Thoracic aorta (tissue), 2 donors: ENCODE results near the gene CENPP. TPM values are rescaled to one million over a fixed set of nuclear protein-coding genes. Genes with fewer than 3 reads are reported as not detected.

Experiments
- ATAC-seq: fragments of 150-250 bp; one replicate; pipeline ENCODE4 v1.8.0; 2017; ENCODE audit warnings: low read depth; ENCODE audit not compliant: insufficient number of reproducible peaks, low FRiP score
- DNase-seq: peaks from one replicate; pipeline ENCODE4 v3.0.0-alpha.2; 2020; ENCODE audit warnings: low spot score
- H3K27ac ChIP-seq, 2 donors: fragments of 200-600 bp; sonication (generic); 1 replicate in 1 of 2; 2 replicates in 1 of 2; pipeline ENCODE4 v1.5.1; 2016; ENCODE audit warnings: mild to moderate bottlenecking in 2 of 2, moderate library complexity in 2 of 2
- H3K27me3 ChIP-seq: fragments of 200-600 bp; sonication (generic); replicated peaks from 2 replicates; pipeline ENCODE4 v1.6.0; 2016; ENCODE audit warnings: mild to moderate bottlenecking; ENCODE audit not compliant: insufficient read depth
- H3K36me3 ChIP-seq: fragments of 200-600 bp; sonication (generic); one replicate; pipeline ENCODE4 v1.5.1; 2016
- H3K4me1 ChIP-seq, 2 donors: fragments of 200-600 bp; sonication (generic); 1 replicate in 1 of 2; 2 replicates in 1 of 2; pipeline versions ENCODE4 v1.5.1 to v1.6.0; 2016; ENCODE audit warnings: low read depth in 2 of 2, mild to moderate bottlenecking in 1 of 2; ENCODE audit not compliant: control insufficient read depth in 1 of 2
- H3K4me3 ChIP-seq: fragments of 200-600 bp; sonication (generic); 2 replicates; pipeline ENCODE4 v1.5.1; 2016; ENCODE audit warnings: mild to moderate bottlenecking
- H3K9me3 ChIP-seq: fragments of 200-600 bp; sonication (generic); 2 replicates; pipeline ENCODE4 v1.5.1; 2016
- total RNA-seq, 2 donors: library from RNA; depleted of rRNA; stranded (reverse); fragments of >200 nt; gene quantifications; one replicate each; pipeline versions ENCODE4 v1.1.0 to v1.2.3, GENCODE V29; 2016
- TF ChIP-seq, protein P1 (sequence below): fragments of 200-600 bp; sonication (generic); IDR thresholded peaks from one replicate; pipeline ENCODE4 v1.5.1; 2019; ENCODE audit warnings: antibody characterized with exemption

The CENPP gene
- total RNA-seq, 2 donors from 2014 or later, result 3.8 to 13.6 TPM

DNA sequence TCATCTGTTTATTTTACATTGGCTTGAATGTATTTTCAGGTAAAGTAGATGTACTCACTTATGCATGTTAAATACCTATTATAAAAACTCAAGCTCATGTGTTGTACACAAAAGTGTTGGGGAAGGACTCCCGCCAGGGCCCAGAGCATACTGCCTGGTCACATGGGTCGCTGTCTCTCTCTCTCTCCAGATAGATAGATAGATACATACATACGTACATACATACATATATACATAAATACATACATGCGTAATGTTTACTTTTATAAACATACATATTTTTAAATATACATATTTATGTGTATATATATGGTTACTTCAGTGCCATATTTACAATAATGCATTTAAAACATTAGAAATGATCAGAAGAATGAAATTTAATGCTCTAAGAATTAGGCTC lies 131.8 kb downstream of the CENPP start:
- H3K27me3 ChIP-seq, result no peaks in the 10 kb centered on the region
- no peak overlapping the region for H3K4me3 ChIP-seq
- H3K9me3 ChIP-seq, result no peaks in the 10 kb centered on the region
- ATAC-seq (no peak), DNase-seq (no peak)
- TF ChIP-seq, protein P1, sequence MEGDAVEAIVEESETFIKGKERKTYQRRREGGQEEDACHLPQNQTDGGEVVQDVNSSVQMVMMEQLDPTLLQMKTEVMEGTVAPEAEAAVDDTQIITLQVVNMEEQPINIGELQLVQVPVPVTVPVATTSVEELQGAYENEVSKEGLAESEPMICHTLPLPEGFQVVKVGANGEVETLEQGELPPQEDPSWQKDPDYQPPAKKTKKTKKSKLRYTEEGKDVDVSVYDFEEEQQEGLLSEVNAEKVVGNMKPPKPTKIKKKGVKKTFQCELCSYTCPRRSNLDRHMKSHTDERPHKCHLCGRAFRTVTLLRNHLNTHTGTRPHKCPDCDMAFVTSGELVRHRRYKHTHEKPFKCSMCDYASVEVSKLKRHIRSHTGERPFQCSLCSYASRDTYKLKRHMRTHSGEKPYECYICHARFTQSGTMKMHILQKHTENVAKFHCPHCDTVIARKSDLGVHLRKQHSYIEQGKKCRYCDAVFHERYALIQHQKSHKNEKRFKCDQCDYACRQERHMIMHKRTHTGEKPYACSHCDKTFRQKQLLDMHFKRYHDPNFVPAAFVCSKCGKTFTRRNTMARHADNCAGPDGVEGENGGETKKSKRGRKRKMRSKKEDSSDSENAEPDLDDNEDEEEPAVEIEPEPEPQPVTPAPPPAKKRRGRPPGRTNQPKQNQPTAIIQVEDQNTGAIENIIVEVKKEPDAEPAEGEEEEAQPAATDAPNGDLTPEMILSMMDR, result no peak
- H3K36me3 ChIP-seq, result peaks cover 13% of the 10 kb centered on the region
- no peak overlapping the region for H3K27ac ChIP-seq
- peaks cover 0 to 4% of the 10 kb centered on the region in 2 donors for H3K4me1 ChIP-seq

DNA sequence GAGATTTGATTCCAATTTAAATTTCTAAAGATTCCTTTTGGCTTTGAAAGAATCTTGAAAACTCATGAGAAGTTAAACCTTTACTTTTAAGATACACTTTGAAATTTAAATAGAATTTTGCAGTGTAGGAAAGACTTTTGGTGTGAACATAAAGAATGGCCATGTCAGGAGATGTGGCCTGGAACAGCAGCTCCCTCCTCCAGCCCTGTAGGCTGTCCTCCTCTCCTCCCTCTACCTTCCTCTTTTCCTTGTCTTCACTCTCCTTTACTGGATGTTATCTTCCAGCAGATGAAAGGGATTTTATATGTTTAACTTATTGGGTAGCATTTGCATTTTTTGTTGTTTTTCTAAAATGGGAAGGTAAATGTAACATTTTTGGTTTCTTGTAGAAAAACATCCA lies 137.6 kb downstream of the CENPP start:
- Histone ChIP-seq H3K27ac (peak overlapping the region; percentile 92 to 99), H3K9me3 (no peaks in the 10 kb centered on the region), H3K36me3 (peaks cover 13% of the 10 kb centered on the region), H3K4me3 (no peak overlapping the region), H3K4me1 (peaks cover 15 to 42% of the 10 kb centered on the region in 2 donors), H3K27me3 (no peaks in the 10 kb centered on the region)
- ATAC-seq (no peak), DNase-seq (no peak)
- TF ChIP-seq, protein P1, result no peak

DNA sequence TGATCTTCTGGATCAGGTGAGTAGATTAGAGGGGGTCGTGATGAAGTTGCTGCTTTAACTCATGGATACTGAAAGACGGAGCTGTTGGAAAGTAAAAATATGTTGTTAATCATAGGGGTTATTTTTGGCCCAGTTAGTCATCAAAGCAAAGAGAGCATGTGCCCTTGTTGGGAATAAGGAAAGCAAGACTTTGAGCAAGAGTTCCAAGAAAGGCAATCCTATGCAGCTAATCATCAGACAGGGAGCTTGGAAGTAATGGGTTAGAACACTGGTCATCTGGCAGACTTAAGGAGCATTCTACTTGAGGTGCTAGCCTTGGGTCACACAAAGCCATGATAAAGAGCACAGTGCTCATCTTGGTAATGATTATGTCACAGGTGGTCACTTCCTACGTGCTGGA lies 138.2 kb downstream of the CENPP start:
- Histone ChIP-seq H3K27me3 (no peaks in the 10 kb centered on the region), H3K36me3 (peaks cover 13% of the 10 kb centered on the region), H3K4me3 (peak overlapping the region; percentile 16), H3K9me3 (no peaks in the 10 kb centered on the region), H3K4me1 (peaks cover 15 to 42% of the 10 kb centered on the region in 2 donors), H3K27ac (peak overlapping the region; percentile 92 to 99)
- DNase-seq (no peak), ATAC-seq (peak; percentile 95)
- TF ChIP-seq, protein P1, result no peak

DNA sequence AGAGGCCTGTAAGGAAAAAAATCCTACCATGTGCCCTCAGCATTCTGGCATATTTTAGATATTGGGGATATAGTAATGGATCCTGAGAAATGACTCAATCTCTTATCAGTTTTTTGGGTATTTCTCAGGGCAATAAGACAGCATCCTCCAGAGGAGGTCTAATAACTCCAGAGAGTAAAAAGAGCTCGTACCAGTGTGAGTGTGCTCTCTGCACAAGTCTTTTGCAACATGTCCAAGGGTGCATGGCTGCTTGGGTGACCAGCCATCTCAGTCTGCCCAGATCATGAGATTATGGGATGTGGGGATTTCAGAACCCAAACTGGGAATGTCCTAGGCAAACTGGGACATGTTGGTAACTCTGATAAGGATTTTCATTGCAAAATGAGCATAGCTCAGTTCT lies 141.3 kb downstream of the CENPP start:
- Histone ChIP-seq H3K27me3 (no peaks in the 10 kb centered on the region), H3K36me3 (peaks cover 7% of the 10 kb centered on the region), H3K9me3 (no peaks in the 10 kb centered on the region), H3K4me3 (no peak overlapping the region), H3K4me1 (peaks cover 15 to 55% of the 10 kb centered on the region in 2 donors), H3K27ac (peak overlapping the region; percentile 34 to 36)
- DNase-seq (no peak), ATAC-seq (no peak)
- TF ChIP-seq, protein P1, result no peak

DNA sequence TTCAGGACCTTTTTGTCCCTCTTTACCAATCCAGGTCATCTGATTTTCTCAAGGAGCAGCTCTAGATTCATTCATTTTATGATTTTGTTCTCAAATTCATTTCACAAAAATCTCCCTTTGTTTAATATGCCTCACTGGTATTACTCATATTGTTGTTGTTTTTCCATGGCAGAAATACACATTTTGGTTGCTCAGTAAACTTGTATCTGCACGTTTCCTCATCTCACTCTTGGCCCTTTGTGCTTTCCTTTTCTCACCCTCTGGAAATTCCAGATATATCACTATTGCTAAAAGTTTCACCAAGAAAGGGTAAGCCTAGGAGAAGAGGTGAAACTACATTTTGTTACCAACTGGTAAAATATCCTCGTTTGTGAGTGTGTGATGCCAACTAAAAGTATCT lies 141.8 kb downstream of the CENPP start:
- DNase-seq (no peak), ATAC-seq (no peak)
- Histone ChIP-seq H3K9me3 (no peaks in the 10 kb centered on the region), H3K27me3 (no peaks in the 10 kb centered on the region), H3K4me1 (peaks cover 15 to 51% of the 10 kb centered on the region in 2 donors), H3K36me3 (peaks cover 9% of the 10 kb centered on the region), H3K27ac (peak overlapping the region; percentile 34 to 36), H3K4me3 (no peak overlapping the region)
- TF ChIP-seq, protein P1, result no peak
